Measurements from ENCODE around the gene TNFAIP8L1. TPM values are rescaled to one million over a fixed set of nuclear protein-coding genes. Genes with fewer than 3 reads are reported as not detected.

Gene TNFAIP8L1
- total and polyA plus RNA-seq, 2 of the 8 experiments (the other 6 are each of a cell fraction or from before 2014, with no cell fraction given): 3.2 to 6.1 TPM

GRCh38 chr19:4682417-4683200, 43.3 kb downstream of the TNFAIP8L1 start (continued):
- TF ChIP-seq CHD7 (IDR thresholded peaks at IDR 0.05; ENCODE audit: insufficient replicate concordance, low read length): no peak
- no peak for TF ChIP-seq SRF (IDR thresholded peaks at IDR 0.05; ENCODE audit: low read depth, low read length)
- TF ChIP-seq HDAC2 (IDR thresholded peaks at IDR 0.05; ENCODE audit: borderline replicate concordance in 1 of 2, low read depth in 2 of 2, low read length in 2 of 2): no peak
- TF ChIP-seq RXRA (IDR thresholded peaks at IDR 0.05; ENCODE audit: insufficient read depth, low read depth, low read length): no peak
- no peak for TF ChIP-seq CBX5 (IDR thresholded peaks at IDR 0.05; ENCODE audit: low read depth, low read length)
